ENCODE measurements around the gene LENG1. TPM values are rescaled to one million over a fixed set of nuclear protein-coding genes. Genes with fewer than 3 reads are reported as not detected.
"Not testable (repeated sequence)": the region's sequence is repeated elsewhere in the genome, so short reads cannot be mapped to it uniquely, and the experiment has no call there.

Gene LENG1
- total RNA-seq, 1 donor from 2014 or later, result 2.7 TPM

GRCh38 chr19:54207676-54207982, 48.1 kb upstream of the LENG1 start:
- peaks cover 78% of the 10 kb centered on the region for H4K20me1 ChIP-seq (ENCODE audit: low read depth)
- H3K9ac ChIP-seq, result no peak overlapping the region
- peaks cover 24% of the 10 kb centered on the region for H3K4me1 Mint-ChIP-seq

GRCh38 chr19:54207193-54207592, 47.7 kb upstream of the LENG1 start:
- H3K27ac Mint-ChIP-seq, result not testable (repeated sequence)
- peaks cover 82% of the 10 kb centered on the region for H4K20me1 ChIP-seq (ENCODE audit: low read depth)

More at GRCh38 chr19:54207676-54207982, 48.1 kb upstream of the LENG1 start:
- Histone ChIP-seq H3F3A (ENCODE audit: low read depth) (peaks cover 46% of the 10 kb centered on the region), H3K4me3 (no peak overlapping the region), H3K4me2 (no peak overlapping the region), H3K79me2 (ENCODE audit: low read depth) (peaks cover 44% of the 10 kb centered on the region), H3K27ac (no peak overlapping the region), H3K9me3 (ENCODE audit: low read depth) (no peaks in the 10 kb centered on the region), H3K36me3 (peaks cover 4% of the 10 kb centered on the region), H3K4me1 (peaks cover 21% of the 10 kb centered on the region), H3K27me3 (no peaks in the 10 kb centered on the region), H2AFZ (replicated peaks) (no peak overlapping the region)
- H3K27me3 Mint-ChIP-seq (ENCODE audit: insufficient read depth, low read depth), result peaks cover 4% of the 10 kb centered on the region
- TF ChIP-seq EZH2phosphoT487 (IDR thresholded peaks at IDR 0.05) (no peak), CTCF (IDR thresholded peaks at IDR 0.05) (no peak), EZH2 (IDR thresholded peaks at IDR 0.05) (no peak)
- no peak for DNase-seq (ENCODE audit: low spot score)
- H3K36me3 Mint-ChIP-seq, result peaks cover 30% of the 10 kb centered on the region
- H3K9me3 Mint-ChIP-seq, result no peaks in the 10 kb centered on the region
- no peak overlapping the region for H3K27ac Mint-ChIP-seq
- peak overlapping the region; percentile 73 for H3K4me3 Mint-ChIP-seq

GRCh38 chr19:54206831-54207177, 47.3 kb upstream of the LENG1 start:
- peaks cover 33% of the 10 kb centered on the region for H3K4me1 Mint-ChIP-seq
- H3K36me3 Mint-ChIP-seq, result peaks cover 35% of the 10 kb centered on the region
- peaks cover 12% of the 10 kb centered on the region for H3K36me3 ChIP-seq
- H3F3A ChIP-seq (ENCODE audit: low read depth), result peaks cover 54% of the 10 kb centered on the region
- H3K27me3 ChIP-seq, result no peaks in the 10 kb centered on the region
- H3K9me3 ChIP-seq (ENCODE audit: low read depth), result no peaks in the 10 kb centered on the region
- peaks cover 86% of the 10 kb centered on the region for H4K20me1 ChIP-seq (ENCODE audit: low read depth)
- no peak overlapping the region for H3K9ac ChIP-seq
- peaks cover 29% of the 10 kb centered on the region for H3K4me1 ChIP-seq
- H3K27ac Mint-ChIP-seq, result no peak overlapping the region
- H3K27ac ChIP-seq, result no peak overlapping the region
- H3K79me2 ChIP-seq (ENCODE audit: low read depth), result peaks cover 52% of the 10 kb centered on the region
- TF ChIP-seq EZH2phosphoT487 (IDR thresholded peaks at IDR 0.05), result no peak
- TF ChIP-seq CTCF (IDR thresholded peaks at IDR 0.05), result no peak
- TF ChIP-seq EZH2 (IDR thresholded peaks at IDR 0.05), result no peak
- no peak for DNase-seq (ENCODE audit: low spot score)
- H3K27me3 Mint-ChIP-seq (ENCODE audit: insufficient read depth, low read depth), result peaks cover 4% of the 10 kb centered on the region
- H3K9me3 Mint-ChIP-seq, result no peaks in the 10 kb centered on the region
- no peak overlapping the region for H2AFZ ChIP-seq (replicated peaks)
- no peak overlapping the region for H3K4me3 Mint-ChIP-seq
- H3K4me3 ChIP-seq, result no peak overlapping the region
- no peak overlapping the region for H3K4me2 ChIP-seq

More at GRCh38 chr19:54207193-54207592, 47.7 kb upstream of the LENG1 start:
- peaks cover 29% of the 10 kb centered on the region for H3K4me1 Mint-ChIP-seq
- not testable (repeated sequence) for DNase-seq (ENCODE audit: low spot score); H3K9me3 ChIP-seq (ENCODE audit: low read depth); H2AFZ ChIP-seq (replicated peaks); H3K4me2 ChIP-seq; H3K36me3 ChIP-seq; H3K4me3 ChIP-seq; H3K9ac ChIP-seq; H3K27me3 Mint-ChIP-seq (ENCODE audit: insufficient read depth, low read depth); H3K4me3 Mint-ChIP-seq; H3K9me3 Mint-ChIP-seq; H3K27me3 ChIP-seq; H3K27ac ChIP-seq
- peaks cover 48% of the 10 kb centered on the region for H3K79me2 ChIP-seq (ENCODE audit: low read depth)
- peaks cover 35% of the 10 kb centered on the region for H3K36me3 Mint-ChIP-seq
- H3K4me1 ChIP-seq, result peaks cover 25% of the 10 kb centered on the region
- peaks cover 51% of the 10 kb centered on the region for H3F3A ChIP-seq (ENCODE audit: low read depth)

GRCh38 chr19:54206030-54206830, 46.7 kb upstream of the LENG1 start:
- H3K27ac Mint-ChIP-seq, result no peak overlapping the region
- H3K9me3 ChIP-seq (ENCODE audit: low read depth), result no peaks in the 10 kb centered on the region
- H3K27ac ChIP-seq, result no peak overlapping the region
- no peak overlapping the region for H2AFZ ChIP-seq (replicated peaks)
- peaks cover 60% of the 10 kb centered on the region for H3F3A ChIP-seq (ENCODE audit: low read depth)
- peaks cover 33% of the 10 kb centered on the region for H3K4me1 ChIP-seq
- H3K36me3 ChIP-seq, result peaks cover 17% of the 10 kb centered on the region
- peaks cover 34% of the 10 kb centered on the region for H3K36me3 Mint-ChIP-seq
- peaks cover 5% of the 10 kb centered on the region for H3K27me3 Mint-ChIP-seq (ENCODE audit: insufficient read depth, low read depth)
- peaks cover 58% of the 10 kb centered on the region for H3K79me2 ChIP-seq (ENCODE audit: low read depth)
- H3K27me3 ChIP-seq, result no peaks in the 10 kb centered on the region
- peaks cover 92% of the 10 kb centered on the region for H4K20me1 ChIP-seq (ENCODE audit: low read depth)
- H3K9me3 Mint-ChIP-seq, result no peaks in the 10 kb centered on the region
- H3K4me3 Mint-ChIP-seq, result no peak overlapping the region
- no peak overlapping the region for H3K9ac ChIP-seq
- H3K4me2 ChIP-seq, result no peak overlapping the region
- TF ChIP-seq EZH2 (IDR thresholded peaks at IDR 0.05) (no peak), CTCF (IDR thresholded peaks at IDR 0.05) (no peak), EZH2phosphoT487 (IDR thresholded peaks at IDR 0.05) (no peak)
- no peak for DNase-seq (ENCODE audit: low spot score)
- H3K4me1 Mint-ChIP-seq, result peaks cover 36% of the 10 kb centered on the region
- H3K4me3 ChIP-seq, result no peak overlapping the region
